ENCODE measurements around the gene ABLIM1.

GRCh38 chr10:114471906-114472876 is 185.9 kb downstream of the ABLIM1 start:
- TF ChIP-seq LEF1 (IDR thresholded peaks at IDR 0.05; ENCODE audit: borderline replicate concordance) (no peak), FOXM1 (IDR thresholded peaks at IDR 0.05; ENCODE audit: borderline replicate concordance) (no peak), PKNOX1 (IDR thresholded peaks at IDR 0.05) (no peak), CTBP1 (IDR thresholded peaks at IDR 0.05; ENCODE audit: borderline replicate concordance) (no peak), HDGF (IDR thresholded peaks at IDR 0.05; ENCODE audit: borderline replicate concordance) (no peak), ELF4 (IDR thresholded peaks at IDR 0.05) (no peak), NFRKB (IDR thresholded peaks at IDR 0.05) (no peak), FOXA1 (IDR thresholded peaks at IDR 0.05) (no peak), SP1 (IDR thresholded peaks at IDR 0.05) (no peak), FOXK2 (IDR thresholded peaks at IDR 0.05) (no peak), TARDBP (IDR thresholded peaks at IDR 0.05) (no peak), SUZ12 (IDR thresholded peaks at IDR 0.05) (no peak), ZNF384 (IDR thresholded peaks at IDR 0.05) (no peak), L3MBTL2 (conservative IDR thresholded peaks at IDR 0.05) (no peak)

Measured in HEK293T (cell line).